ENCODE measurements around the gene MPHOSPH10. TPM values are rescaled to one million over a fixed set of nuclear protein-coding genes. Genes with fewer than 3 reads are reported as not detected.
"Not testable (repeated sequence)": the region's sequence is repeated elsewhere in the genome, so short reads cannot be mapped to it uniquely, and the experiment has no call there.

The MPHOSPH10 gene
- total and polyA plus RNA-seq, 2 donors from 2014 or later = 14.6 to 32.3 TPM

DNA sequence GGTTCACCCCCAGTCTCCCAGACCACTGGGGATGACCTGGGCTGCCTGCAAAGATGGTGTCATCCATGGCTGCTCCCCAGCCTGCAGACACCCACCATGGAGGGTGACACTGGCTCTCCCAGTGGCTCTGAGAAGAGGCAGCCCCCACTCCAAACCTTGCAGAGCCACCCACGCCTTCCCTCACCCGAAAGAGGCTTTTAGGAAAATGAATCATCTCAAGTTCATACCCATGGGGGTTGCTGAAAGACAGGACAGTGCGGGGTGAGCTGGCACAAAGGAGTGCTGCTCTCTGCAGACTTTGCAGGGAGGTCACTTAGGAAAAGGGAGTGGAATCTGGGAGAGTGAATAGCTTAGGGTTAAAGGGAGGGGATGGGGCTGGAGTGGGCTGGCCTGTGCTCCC is 36.4 kb downstream of the MPHOSPH10 start:
- Histone ChIP-seq H3K4me3 (ENCODE audit: low read length in 3 of 3) (no peak overlapping the region), H3K9me3 (ENCODE audit: control insufficient read depth in 2 of 3, insufficient read depth in 1 of 3, low read length in 3 of 3) (no peaks in the 10 kb centered on the region), H3K27me3 (ENCODE audit: control insufficient read depth, insufficient read depth, low read length) (no peaks in the 10 kb centered on the region), H3K36me3 (ENCODE audit: control insufficient read depth in 2 of 3, insufficient read depth in 3 of 3, low read length in 3 of 3) (no peaks in the 10 kb centered on the region), H3K9ac (ENCODE audit: low read length in 3 of 3) (no peak overlapping the region), H3K27ac (ENCODE audit: low read depth in 2 of 2, low read length in 2 of 2) (no peak overlapping the region), H3K4me1 (ENCODE audit: control insufficient read depth in 2 of 3, insufficient read depth in 2 of 3, low read depth in 1 of 3, low read length in 3 of 3) (no peaks in the 10 kb centered on the region)
- FAIRE-seq (no peak), DNase-seq (no peak)
- intact Hi-C loops (cut with DNase I) = no loop called here
- TF ChIP-seq, protein P1, sequence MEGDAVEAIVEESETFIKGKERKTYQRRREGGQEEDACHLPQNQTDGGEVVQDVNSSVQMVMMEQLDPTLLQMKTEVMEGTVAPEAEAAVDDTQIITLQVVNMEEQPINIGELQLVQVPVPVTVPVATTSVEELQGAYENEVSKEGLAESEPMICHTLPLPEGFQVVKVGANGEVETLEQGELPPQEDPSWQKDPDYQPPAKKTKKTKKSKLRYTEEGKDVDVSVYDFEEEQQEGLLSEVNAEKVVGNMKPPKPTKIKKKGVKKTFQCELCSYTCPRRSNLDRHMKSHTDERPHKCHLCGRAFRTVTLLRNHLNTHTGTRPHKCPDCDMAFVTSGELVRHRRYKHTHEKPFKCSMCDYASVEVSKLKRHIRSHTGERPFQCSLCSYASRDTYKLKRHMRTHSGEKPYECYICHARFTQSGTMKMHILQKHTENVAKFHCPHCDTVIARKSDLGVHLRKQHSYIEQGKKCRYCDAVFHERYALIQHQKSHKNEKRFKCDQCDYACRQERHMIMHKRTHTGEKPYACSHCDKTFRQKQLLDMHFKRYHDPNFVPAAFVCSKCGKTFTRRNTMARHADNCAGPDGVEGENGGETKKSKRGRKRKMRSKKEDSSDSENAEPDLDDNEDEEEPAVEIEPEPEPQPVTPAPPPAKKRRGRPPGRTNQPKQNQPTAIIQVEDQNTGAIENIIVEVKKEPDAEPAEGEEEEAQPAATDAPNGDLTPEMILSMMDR (IDR thresholded peaks at IDR 0.05; ENCODE audit: borderline replicate concordance, extremely low read depth, insufficient read depth) = no peak

DNA sequence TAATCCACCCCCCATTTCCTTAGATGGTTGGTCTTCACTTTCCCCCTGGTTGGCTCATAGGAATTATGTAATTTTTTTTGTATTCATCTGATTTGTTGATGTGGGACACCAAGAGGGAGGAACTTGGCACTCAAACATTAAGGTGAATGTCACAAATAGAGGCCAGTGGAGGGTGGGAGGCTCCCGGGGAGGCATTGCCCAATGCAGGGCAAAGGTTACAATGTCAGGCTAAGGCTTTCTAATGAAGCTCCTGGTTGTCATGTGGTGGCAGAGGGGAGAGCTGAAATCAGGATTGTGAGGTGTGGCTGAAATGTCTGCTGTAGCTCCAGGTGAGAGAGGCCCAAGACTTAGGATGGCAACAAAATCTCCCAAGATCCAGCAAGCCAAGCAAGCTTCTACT is 42.7 kb downstream of the MPHOSPH10 start:
- no peaks in the 10 kb centered on the region for H3K4me1 ChIP-seq (ENCODE audit: control insufficient read depth in 2 of 3, insufficient read depth in 2 of 3, low read depth in 1 of 3, low read length in 3 of 3)
- no peak overlapping the region for H3K4me3 ChIP-seq (ENCODE audit: low read length in 3 of 3)
- intact Hi-C loops (cut with DNase I) = no loop called here
- FAIRE-seq = no peak
- TF ChIP-seq, protein P1 (IDR thresholded peaks at IDR 0.05; ENCODE audit: borderline replicate concordance, extremely low read depth, insufficient read depth) = no peak
- DNase-seq = no peak
- H3K36me3 ChIP-seq (ENCODE audit: control insufficient read depth in 2 of 3, insufficient read depth in 3 of 3, low read length in 3 of 3) = no peaks in the 10 kb centered on the region
- no peaks in the 10 kb centered on the region for H3K9me3 ChIP-seq (ENCODE audit: control insufficient read depth in 2 of 3, insufficient read depth in 1 of 3, low read length in 3 of 3)
- no peak overlapping the region for H3K27ac ChIP-seq (ENCODE audit: low read depth in 2 of 2, low read length in 2 of 2)
- H3K27me3 ChIP-seq (ENCODE audit: control insufficient read depth, insufficient read depth, low read length) = no peaks in the 10 kb centered on the region
- no peak overlapping the region for H3K9ac ChIP-seq (ENCODE audit: low read length in 3 of 3)

DNA sequence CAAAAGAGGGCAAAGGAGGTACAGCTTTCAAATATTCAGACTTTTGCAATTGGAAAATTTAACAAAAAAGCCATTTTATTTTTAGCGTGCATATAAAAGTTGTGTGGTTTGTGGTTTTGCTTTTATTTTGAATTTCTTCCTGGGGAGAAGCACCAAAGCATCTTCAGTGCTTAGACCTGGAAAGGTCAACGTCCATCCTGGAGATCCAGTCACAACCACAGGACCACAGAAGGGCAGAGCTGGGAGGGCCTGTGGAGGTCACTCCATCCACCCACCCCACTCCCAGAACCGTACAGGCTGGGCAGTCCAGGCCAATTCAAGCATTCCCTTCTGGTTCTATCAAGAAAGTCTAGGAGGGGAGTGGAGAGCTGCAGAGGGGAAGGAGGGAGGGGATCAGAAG is 43.8 kb downstream of the MPHOSPH10 start:
- H3K9me3 ChIP-seq (ENCODE audit: control insufficient read depth in 2 of 3, insufficient read depth in 1 of 3, low read length in 3 of 3) = no peaks in the 10 kb centered on the region
- H3K9ac ChIP-seq (ENCODE audit: low read length in 3 of 3) = no peak overlapping the region
- no peaks in the 10 kb centered on the region for H3K4me1 ChIP-seq (ENCODE audit: control insufficient read depth in 2 of 3, insufficient read depth in 2 of 3, low read depth in 1 of 3, low read length in 3 of 3)
- DNase-seq (no peak), FAIRE-seq (no peak)
- intact Hi-C loops (cut with DNase I) = no loop called here
- no peaks in the 10 kb centered on the region for H3K27me3 ChIP-seq (ENCODE audit: control insufficient read depth, insufficient read depth, low read length)
- TF ChIP-seq, protein P1 (IDR thresholded peaks at IDR 0.05; ENCODE audit: borderline replicate concordance, extremely low read depth, insufficient read depth) = no peak
- no peak overlapping the region for H3K27ac ChIP-seq (ENCODE audit: low read depth in 2 of 2, low read length in 2 of 2)
- no peaks in the 10 kb centered on the region for H3K36me3 ChIP-seq (ENCODE audit: control insufficient read depth in 2 of 3, insufficient read depth in 3 of 3, low read length in 3 of 3)
- no peak overlapping the region for H3K4me3 ChIP-seq (ENCODE audit: low read length in 3 of 3)

DNA sequence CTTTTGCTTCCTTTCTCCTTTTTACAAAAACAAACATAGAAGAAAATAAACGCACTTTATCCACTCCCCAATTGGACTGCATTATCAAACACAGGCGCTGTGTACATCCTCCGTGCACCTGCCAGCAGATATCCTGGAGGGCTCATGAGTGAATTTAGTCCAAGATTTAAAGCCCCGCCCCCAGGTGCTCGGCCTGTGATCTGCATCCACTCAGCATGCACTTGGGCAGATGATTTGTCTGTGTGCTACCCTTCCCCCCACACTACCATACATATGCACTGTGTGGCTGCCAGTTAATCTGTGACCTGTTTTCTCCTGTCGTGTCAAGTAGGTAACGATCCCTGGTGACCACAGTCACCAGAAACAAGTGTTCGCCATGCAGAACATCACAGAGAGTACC is 48.4 kb downstream of the MPHOSPH10 start:
- H3K9me3 ChIP-seq (ENCODE audit: control insufficient read depth in 2 of 3, insufficient read depth in 1 of 3, low read length in 3 of 3); H3K27ac ChIP-seq (ENCODE audit: low read depth in 2 of 2, low read length in 2 of 2); intact Hi-C loops (cut with DNase I); H3K4me1 ChIP-seq (ENCODE audit: control insufficient read depth in 2 of 3, insufficient read depth in 2 of 3, low read depth in 1 of 3, low read length in 3 of 3); H3K36me3 ChIP-seq (ENCODE audit: control insufficient read depth in 2 of 3, insufficient read depth in 3 of 3, low read length in 3 of 3); DNase-seq; H3K27me3 ChIP-seq (ENCODE audit: control insufficient read depth, insufficient read depth, low read length); FAIRE-seq; H3K4me3 ChIP-seq (ENCODE audit: low read length in 3 of 3); H3K9ac ChIP-seq (ENCODE audit: low read length in 3 of 3): not testable (repeated sequence)
